Medulla oblongata (tissue), 1 donor: Measurements from ENCODE around the gene LCN2.
"Not testable (repeated sequence)": the region's sequence is repeated elsewhere in the genome, so short reads cannot be mapped to it uniquely, and the experiment has no call there.

Source experiments
- DNase-seq: peaks from one replicate; pipeline ENCODE4 v3.0.0-alpha.2; 2015; ENCODE audit errors: extremely low spot score

LCN2 gene

DNA sequence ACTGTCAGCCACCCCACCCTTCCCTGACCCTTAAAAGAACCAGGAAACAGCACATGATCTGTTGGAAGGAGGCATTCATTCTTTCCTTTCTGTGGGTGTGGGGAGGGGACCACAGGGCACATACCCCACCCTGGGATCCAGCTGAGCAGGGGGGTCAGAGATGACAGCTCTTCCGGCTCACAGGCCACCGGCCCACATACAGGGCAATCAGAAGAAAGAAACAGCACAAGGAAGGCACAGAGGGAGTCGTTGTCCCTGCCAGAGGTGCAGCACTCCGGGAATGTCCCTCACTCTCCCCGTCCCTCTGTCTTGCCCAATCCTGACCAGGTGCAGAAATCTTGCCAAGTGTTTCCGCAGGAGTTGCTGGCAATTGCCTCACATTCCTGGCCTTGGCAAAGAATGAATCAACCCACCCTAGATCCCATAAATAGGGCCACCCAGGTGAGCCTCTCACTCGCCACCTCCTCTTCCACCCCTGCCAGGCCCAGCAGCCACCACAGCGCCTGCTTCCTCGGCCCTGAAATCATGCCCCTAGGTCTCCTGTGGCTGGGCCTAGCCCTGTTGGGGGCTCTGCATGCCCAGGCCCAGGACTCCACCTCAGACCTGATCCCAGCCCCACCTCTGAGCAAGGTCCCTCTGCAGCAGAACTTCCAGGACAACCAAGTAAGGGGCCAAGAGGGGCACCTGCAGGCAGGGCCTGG, at the start of gene LCN2:
Gene LCN2, plus strand, starts transcription at position 453 of the 701 bp plus-strand sequence. Its CDS starts 73 bp downstream, at position 526.
- DNase-seq = no peak

DNA sequence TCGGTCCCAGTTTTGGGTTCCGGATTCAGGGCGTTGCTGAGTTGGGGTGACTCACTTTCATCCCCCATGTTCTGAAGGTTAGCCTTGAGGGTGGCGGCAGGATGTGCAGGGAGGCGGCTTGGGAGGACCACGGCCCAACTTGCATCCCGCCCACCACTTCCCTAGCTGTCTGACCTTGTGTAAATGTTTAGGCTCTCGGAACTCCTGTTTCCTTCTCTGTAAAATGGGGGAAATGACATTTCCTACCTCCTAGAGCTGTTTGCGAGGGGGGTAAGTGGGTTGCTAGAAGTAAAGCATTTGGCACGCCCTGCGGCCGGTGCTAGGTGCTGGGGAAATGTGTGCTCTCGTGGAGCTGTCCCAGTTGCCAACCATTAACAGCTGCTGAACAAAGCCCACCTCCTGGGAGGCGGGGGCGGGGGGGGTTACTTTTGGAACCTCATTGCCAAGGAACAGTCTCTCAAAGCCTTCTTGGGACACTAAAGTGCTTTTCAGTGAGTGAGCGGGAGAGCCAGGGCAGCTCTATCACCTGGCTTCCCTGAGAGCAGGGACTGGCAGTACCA, 49.2 kb upstream of the LCN2 start:
- no peak for DNase-seq

DNA sequence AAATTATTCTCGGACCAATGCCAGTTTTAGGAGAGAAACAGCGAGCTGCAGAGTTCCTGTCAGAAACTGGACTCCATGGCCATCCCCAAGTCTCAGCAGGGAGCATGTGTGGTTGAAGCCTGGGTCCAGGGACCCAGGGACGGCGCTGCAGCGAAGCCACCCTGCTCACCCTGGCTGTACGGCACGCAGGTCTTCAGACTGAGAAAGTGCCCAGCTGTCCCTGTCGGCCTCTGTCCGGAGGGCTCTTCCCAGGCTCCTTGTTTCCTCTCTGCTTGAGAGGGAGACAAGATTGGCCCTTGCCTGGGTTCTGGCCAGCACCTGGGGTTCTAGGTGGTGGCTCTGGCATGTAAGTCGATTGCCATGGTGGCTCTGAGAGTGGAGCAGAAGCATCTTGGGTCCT, 48.7 kb upstream of the LCN2 start:
- DNase-seq = no peak

DNA sequence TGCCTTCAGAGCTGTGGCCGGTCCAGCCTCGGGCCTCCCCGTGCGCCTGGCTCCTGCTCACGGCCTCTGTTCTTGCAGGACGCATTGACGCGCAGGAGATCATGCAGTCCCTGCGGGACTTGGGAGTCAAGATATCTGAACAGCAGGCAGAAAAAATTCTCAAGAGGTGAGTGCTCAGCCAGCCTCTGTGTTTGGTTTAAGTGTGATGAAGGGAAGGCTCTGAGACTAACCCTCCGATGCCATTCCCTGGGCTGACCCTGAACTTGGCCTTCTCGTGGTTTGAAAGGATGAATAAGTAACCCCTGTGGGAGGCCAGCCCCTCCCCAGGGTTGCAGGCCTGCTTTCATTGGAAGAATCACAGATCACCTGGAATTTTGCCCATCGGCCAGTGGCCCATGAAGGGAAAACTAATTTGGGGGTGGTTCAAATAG, 48.0 kb upstream of the LCN2 start:
- DNase-seq = no peak

DNA sequence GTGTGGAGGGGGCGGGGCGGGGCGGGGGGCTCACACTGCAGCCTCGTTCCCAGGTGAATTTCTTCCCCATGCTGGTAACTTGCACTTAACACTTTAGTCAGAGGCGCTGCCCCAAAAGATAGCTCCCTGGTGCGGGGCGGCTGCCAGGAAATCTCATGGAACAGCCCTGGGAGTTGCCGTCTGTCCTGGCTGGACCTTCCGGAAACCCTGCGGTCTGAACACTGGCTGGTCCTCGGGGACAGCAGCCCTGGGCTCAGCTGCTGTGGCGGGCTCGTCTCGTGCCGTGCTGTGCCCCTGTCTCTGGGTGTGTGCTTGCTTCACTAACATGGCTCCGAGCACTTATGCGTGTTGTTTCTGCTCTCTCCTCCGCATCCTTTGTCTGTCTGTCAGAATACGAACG, 47.6 kb upstream of the LCN2 start:
- DNase-seq = no peak

DNA sequence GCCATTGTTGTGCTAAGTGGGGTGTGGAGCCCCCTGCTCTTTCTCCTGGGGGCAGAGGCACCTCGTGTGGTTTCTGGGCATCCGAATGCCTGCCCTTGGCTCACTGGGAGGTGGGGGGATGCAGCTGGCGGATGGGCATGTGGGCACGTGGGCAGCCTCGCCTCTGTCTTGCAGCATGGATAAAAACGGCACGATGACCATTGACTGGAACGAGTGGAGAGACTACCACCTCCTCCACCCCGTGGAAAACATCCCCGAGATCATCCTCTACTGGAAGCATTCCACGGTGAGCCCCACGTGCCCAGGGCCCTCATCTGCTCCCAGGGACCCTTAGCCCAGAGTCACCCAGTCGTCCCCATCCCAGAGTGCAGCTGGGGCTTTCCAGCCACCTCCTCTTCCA, 47.1 kb upstream of the LCN2 start:
- DNase-seq = no peak

DNA sequence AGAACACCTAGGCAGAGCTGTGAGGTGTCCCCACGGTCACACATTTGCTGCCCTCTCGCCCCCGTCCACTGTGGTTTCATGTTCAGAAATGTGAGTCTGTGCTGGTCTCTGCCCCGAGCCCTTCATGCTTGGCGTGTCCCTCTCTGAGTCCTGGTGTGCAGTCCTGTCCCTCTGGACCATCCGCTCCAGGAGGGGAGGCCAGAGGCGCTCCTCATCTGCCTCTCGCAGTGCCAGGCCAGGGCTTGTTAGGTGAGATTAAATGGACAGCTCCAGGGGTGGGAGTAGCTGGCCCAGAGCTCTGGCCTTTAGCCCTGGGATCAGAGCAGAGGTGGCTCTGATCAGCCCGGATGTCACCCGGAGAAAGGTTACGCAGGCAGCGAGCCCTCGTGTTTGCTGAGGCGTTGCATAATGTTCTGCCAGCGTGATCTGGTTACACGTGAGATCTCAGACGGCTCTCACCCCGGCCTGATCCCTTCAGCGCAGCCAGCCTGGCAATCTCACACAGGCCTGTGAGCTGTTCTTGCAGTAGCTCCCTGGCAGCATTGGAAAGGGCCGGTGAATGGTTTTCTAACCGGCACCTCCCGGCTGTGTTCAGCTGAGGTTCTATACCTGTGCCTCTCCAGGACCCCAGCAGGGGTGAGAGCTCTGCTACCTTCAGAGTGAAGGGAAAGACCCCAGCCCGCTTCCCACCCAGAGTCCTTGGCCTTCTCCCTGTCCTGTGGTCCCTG, 46.2 kb upstream of the LCN2 start:
- no peak for DNase-seq

DNA sequence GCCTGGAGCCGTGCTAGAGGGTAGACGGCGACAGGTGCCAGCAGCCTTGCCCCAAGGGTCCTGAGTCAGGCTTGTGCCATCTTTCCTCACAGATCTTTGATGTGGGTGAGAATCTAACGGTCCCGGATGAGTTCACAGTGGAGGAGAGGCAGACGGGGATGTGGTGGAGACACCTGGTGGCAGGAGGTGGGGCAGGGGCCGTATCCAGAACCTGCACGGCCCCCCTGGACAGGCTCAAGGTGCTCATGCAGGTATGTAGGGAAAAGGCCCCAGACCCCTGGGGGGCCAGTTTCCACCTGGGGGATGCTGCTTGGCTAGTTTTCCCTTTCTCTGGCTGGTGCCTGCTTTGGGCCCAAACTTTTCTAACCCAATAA, 45.7 kb upstream of the LCN2 start:
- DNase-seq = no peak

DNA sequence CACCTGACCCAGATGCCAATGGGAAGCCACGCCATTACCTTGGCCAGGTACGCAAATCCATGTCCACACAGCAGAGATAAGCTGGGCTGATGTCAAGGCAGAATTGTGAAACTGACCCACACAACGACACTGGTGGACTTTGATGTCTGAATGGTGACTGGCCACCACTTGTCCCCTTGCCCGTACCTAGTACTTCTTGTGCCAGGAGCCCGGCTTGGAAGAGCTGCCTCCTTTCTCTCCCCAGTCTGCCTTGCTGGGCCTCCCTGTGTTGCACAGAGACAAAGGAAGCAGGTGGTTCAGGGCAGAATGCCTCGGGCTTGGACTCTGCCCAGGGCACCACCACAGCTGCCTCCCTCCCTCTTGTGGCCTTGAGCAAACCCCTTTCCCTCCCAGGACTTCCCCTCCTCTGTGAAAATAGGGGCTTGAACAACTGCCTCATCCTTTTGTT, 45.1 kb upstream of the LCN2 start:
- DNase-seq = no peak

DNA sequence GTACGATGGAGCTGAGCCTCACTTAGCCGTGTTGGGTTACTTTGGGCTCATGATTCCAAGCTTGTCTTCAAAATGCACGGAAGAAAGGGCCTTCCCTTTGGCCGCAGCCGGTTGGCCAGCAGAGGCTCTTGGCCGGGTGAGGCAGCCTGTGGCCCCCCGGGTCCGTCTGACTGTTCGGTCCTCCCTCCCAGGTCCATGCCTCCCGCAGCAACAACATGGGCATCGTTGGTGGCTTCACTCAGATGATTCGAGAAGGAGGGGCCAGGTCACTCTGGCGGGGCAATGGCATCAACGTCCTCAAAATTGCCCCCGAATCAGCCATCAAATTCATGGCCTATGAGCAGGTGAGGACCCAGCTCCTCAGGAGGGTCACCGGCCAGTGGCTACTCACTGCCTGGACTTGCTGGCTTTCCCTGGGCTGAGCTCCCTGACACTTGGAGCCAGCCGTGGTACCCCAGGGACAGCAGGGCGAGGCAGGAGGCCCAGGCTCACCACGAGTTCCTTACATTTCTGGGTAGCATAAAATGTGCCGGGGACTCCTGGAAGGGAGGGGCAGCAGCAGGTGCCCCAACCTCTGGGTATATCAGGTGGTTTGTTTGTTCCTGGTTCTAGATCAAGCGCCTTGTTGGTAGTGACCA, 43.6 kb upstream of the LCN2 start:
- no peak for DNase-seq

DNA sequence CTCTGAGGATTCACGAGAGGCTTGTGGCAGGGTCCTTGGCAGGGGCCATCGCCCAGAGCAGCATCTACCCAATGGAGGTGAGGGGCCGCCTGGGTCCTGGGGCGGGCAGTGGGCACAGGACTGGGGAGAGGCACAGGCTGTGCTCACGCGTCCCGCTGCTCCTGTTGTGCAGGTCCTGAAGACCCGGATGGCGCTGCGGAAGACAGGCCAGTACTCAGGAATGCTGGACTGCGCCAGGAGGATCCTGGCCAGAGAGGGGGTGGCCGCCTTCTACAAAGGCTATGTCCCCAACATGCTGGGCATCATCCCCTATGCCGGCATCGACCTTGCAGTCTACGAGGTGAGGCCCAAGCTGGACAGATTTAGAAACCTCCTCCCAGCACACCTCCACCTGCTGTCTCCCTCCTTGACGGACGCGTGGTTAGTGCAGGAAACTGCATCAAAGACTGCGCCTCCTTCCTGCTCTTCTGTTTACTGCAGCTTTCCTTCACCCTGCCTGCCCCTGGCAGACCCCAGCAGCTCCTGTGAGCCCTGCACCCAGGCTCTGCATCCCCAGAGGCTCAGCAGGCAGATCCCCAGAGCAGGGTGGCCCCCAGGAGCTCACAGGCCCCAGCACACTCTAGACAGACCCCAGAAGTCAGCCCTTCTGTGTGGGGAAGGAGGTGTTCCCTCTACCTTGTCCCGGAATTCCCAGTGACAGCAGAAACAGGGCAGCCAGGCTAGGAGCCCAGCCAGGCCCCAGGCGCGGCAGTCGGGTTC, 42.9 kb upstream of the LCN2 start:
- no peak for DNase-seq

DNA sequence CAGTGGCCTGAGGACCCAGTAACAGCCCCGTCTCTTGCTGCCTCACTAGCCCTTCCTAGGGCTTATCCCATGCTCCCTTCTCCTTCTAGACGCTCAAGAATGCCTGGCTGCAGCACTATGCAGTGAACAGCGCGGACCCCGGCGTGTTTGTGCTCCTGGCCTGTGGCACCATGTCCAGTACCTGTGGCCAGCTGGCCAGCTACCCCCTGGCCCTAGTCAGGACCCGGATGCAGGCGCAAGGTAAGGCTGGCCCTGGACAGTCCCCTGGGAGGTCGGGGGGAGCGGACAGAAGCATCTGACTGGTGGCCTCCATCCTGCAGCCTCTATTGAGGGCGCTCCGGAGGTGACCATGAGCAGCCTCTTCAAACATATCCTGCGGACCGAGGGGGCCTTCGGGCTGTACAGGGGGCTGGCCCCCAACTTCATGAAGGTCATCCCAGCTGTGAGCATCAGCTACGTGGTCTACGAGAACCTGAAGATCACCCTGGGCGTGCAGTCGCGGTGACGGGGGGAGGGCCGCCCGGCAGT, 42.2 kb upstream of the LCN2 start:
- DNase-seq = no peak

DNA sequence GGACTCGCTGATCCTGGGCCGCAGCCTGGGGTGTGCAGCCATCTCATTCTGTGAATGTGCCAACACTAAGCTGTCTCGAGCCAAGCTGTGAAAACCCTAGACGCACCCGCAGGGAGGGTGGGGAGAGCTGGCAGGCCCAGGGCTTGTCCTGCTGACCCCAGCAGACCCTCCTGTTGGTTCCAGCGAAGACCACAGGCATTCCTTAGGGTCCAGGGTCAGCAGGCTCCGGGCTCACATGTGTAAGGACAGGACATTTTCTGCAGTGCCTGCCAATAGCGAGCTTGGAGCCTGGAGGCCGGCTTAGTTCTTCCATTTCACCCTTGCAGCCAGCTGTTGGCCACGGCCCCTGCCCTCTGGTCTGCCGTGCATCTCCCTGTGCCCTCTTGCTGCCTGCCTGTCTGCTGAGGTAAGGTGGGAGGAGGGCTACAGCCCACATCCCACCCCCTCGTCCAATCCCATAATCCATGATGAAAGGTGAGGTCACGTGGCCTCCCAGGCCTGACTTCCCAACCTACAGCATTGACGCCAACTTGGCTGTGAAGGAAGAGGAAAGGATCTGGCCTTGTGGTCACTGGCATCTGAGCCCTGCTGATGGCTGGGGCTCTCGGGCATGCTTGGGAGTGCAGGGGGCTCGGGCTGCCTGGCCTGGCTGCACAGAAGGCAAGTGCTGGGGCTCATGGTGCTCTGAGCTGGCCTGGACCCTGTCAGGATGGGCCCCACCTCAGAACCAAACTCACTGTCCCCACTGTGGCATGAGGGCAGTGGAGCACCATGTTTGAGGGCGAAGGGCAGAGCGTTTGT, 41.6 kb upstream of the LCN2 start:
- DNase-seq = no peak

DNA sequence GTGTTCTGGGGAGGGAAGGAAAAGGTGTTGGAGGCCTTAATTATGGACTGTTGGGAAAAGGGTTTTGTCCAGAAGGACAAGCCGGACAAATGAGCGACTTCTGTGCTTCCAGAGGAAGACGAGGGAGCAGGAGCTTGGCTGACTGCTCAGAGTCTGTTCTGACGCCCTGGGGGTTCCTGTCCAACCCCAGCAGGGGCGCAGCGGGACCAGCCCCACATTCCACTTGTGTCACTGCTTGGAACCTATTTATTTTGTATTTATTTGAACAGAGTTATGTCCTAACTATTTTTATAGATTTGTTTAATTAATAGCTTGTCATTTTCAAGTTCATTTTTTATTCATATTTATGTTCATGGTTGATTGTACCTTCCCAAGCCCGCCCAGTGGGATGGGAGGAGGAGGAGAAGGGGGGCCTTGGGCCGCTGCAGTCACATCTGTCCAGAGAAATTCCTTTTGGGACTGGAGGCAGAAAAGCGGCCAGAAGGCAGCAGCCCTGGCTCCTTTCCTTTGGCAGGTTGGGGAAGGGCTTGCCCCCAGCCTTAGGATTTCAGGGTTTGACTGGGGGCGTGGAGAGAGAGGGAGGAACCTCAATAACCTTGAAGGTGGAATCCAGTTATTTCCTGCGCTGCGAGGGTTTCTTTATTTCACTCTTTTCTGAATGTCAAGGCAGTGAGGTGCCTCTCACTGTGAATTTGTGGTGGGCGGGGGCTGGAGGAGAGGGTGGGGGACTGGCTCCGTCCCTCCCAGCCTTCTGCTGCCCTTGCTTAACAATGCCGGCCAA, 40.8 kb upstream of the LCN2 start:
- DNase-seq = no peak

DNA sequence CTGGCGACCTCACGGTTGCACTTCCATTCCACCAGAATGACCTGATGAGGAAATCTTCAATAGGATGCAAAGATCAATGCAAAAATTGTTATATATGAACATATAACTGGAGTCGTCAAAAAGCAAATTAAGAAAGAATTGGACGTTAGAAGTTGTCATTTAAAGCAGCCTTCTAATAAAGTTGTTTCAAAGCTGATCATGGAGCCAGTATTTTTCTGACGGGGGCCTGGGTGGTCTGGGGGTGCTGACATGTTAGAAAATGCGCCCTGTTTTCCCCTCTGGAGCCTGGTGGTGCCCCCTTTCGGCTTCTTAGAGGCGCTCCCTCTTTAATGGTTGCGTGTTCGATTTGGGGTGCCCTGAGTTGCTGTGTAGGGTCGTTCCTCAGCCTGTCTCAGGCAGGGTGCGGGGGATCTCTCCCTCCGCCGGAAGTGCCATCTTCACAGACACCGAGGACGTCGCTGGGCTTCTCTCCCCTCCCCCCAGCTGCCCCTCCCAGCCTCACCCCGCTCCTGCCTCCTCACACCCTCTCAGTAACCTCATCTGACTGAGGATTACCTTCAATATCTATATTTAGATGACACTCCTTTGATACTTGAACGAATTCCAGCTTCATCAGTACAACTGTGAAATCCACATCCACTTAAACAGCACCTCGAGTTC, 40.1 kb upstream of the LCN2 start:
- no peak for DNase-seq

DNA sequence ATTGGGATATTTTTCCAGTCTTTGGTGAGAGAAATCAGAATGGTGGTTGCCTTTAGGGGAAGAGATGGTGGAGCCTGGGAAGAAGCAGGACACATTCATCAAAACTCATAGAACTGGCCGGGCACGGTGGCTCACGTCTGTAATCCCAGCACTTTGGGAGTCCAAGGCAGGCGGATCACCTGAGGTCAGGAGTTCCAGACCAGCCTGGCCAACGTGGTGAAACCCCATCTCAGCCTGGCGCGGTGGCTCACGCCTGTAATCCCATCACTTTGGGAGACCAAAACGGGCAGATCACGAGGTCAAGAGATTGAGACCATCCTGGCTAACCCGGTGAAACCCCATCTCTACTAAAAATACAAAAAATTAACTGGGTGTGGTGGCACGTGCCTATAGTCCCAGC, 37.5 kb upstream of the LCN2 start:
- DNase-seq = not testable (repeated sequence)

DNA sequence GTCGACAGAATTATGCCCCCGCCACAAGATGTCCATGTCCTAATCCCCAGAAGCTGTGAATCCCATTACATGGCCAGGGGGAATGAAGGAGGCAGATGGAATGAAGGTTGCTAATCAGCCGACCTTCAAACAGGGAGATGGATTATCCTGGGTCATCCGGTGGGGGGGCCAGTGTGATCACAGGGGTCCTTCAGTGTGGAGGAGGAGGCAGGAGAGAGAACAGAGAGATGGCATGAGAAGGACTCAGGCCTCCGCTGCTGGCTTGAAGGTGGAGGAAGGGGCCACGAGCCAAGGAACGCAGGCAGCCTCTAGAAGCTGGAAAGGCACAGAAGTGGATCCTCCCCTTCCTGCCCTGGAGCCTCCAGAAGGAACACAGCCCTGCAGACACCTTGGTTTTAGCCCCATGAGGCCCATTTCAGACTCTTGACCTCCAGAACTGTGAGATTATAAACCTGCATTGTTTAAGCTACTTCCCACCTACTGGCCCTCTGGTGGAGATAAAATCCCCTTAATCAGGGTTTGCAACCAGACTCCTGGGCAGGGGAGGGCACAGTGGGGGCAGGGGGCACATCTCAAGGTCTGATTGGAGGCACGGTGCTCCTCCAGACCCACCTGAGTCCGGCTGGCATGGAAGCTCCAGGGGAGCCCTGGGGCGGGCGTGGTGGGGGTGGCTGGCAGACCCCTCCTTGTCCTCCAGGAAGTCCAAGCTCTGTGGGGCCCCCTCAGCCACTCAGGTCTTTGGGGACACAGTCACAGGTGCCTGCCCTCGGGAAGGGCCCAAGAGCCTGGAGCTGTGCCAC, 35.5 kb upstream of the LCN2 start:
- no peak for DNase-seq

DNA sequence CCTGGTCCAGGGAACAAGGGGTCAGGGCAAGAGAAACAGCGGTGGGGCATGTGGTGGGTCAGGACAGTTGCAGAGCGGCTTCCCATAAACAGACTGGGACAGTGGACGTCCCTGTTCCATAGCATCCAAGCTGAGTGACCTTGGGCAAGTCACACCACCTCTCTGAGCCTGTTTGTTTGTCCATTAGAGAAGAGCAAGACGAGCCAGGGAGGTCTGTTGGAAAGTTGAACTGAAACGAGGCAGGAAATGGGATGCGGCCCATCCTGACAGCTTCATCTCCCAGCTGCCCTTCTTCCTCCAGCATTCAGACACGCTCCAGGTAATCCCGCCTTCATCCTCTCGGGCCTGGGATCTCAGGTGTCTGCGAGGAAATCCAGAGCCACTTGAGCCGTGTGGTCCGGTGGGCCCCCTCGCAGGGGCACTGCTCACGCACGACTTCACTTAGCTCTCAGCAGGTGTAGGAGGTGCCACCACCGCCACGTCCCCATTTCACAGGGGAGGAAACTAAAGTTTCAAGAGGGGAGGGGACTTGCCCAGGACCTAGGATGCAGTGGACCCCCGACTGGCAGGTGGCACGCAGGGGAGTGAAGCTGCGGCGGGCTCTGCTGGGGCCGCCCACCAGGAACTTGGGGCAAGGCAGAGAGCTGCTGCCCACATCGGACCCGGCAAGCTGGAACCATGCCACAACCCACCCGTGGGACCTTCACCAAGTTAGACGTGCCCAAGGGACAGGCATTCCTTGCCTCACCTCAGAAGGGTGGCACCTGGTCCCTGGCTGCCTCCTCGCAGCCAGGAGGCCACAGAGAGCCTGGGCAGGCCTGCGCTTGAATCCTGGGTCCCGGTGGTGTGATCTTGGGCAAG, 34.7 kb upstream of the LCN2 start:
- no peak for DNase-seq
